ENCODE results near the gene GAS2L2.
A peak's percentile ranks its signal among the peaks of the same experiment; 100 is the strongest.

The GAS2L2 gene

GRCh38 chr17:35788477-35789368, 35.7 kb upstream of the GAS2L2 start:
- TF ChIP-seq JUND (IDR thresholded peaks at IDR 0.05; ENCODE audit: low read depth) = no peak
- in situ Hi-C loops (cut with HindIII; ENCODE audit: low pct_unique_long_range_greater_than_20kb, low sequenced_read_pairs) = no loop called here
- no peak for DNase-seq (ENCODE audit: low read depth in 1 of 2, low spot score in 1 of 2)

- in situ Hi-C loops (cut with HindIII; ENCODE audit: low pct_unique_long_range_greater_than_20kb, low sequenced_read_pairs) = no loop called here
- no peak for TF ChIP-seq JUND (IDR thresholded peaks at IDR 0.05; ENCODE audit: low read depth)
- DNase-seq (ENCODE audit: low read depth in 1 of 2, low spot score in 1 of 2) = peak; percentile 42 to 48
These were observed 33.9 kb upstream of the GAS2L2 start for GRCh38 chr17:35786941-35787432.

- in situ Hi-C loops (cut with HindIII; ENCODE audit: low pct_unique_long_range_greater_than_20kb, low sequenced_read_pairs) = no loop called here
- no peak for DNase-seq (ENCODE audit: low read depth in 1 of 2, low spot score in 1 of 2)
- no peak for TF ChIP-seq JUND (IDR thresholded peaks at IDR 0.05; ENCODE audit: low read depth)
These were observed 31.9 kb upstream of the GAS2L2 start for GRCh38 chr17:35784895-35785294.

GRCh38 chr17:35780950-35781349, 27.9 kb upstream of the GAS2L2 start:
- DNase-seq (ENCODE audit: low read depth in 1 of 2, low spot score in 1 of 2) = no peak
- TF ChIP-seq JUND (IDR thresholded peaks at IDR 0.05; ENCODE audit: low read depth) = no peak
- in situ Hi-C loops (cut with HindIII; ENCODE audit: low pct_unique_long_range_greater_than_20kb, low sequenced_read_pairs) = no loop called here

GRCh38 chr17:35778641-35779196, 25.7 kb upstream of the GAS2L2 start:
- in situ Hi-C loops (cut with HindIII; ENCODE audit: low pct_unique_long_range_greater_than_20kb, low sequenced_read_pairs) = no loop called here
- no peak for DNase-seq (ENCODE audit: low read depth in 1 of 2, low spot score in 1 of 2)
- TF ChIP-seq JUND (IDR thresholded peaks at IDR 0.05; ENCODE audit: low read depth) = no peak

- DNase-seq (ENCODE audit: low read depth in 1 of 2, low spot score in 1 of 2) = no peak
These were observed 22.5 kb upstream of the GAS2L2 start for GRCh38 chr17:35775583-35775982.

GRCh38 chr17:35775039-35775438, 22.0 kb upstream of the GAS2L2 start:
- in situ Hi-C loops (cut with HindIII; ENCODE audit: low pct_unique_long_range_greater_than_20kb, low sequenced_read_pairs) = no loop called here
- no peak for DNase-seq (ENCODE audit: low read depth in 1 of 2, low spot score in 1 of 2)
- TF ChIP-seq JUND (IDR thresholded peaks at IDR 0.05; ENCODE audit: low read depth) = no peak

More at GRCh38 chr17:35775583-35775982, 22.5 kb upstream of the GAS2L2 start:
- no peak for TF ChIP-seq JUND (IDR thresholded peaks at IDR 0.05; ENCODE audit: low read depth)
- in situ Hi-C loops (cut with HindIII; ENCODE audit: low pct_unique_long_range_greater_than_20kb, low sequenced_read_pairs) = no loop called here

- in situ Hi-C loops (cut with HindIII; ENCODE audit: low pct_unique_long_range_greater_than_20kb, low sequenced_read_pairs) = no loop called here
- TF ChIP-seq JUND (IDR thresholded peaks at IDR 0.05; ENCODE audit: low read depth) = no peak
- DNase-seq (ENCODE audit: low read depth in 1 of 2, low spot score in 1 of 2) = no peak
These were observed 21.5 kb upstream of the GAS2L2 start for GRCh38 chr17:35774499-35774898.

- no peak for DNase-seq (ENCODE audit: low read depth in 1 of 2, low spot score in 1 of 2)
- no peak for TF ChIP-seq JUND (IDR thresholded peaks at IDR 0.05; ENCODE audit: low read depth)
- in situ Hi-C loops (cut with HindIII; ENCODE audit: low pct_unique_long_range_greater_than_20kb, low sequenced_read_pairs) = no loop called here
These were observed 20.8 kb upstream of the GAS2L2 start for GRCh38 chr17:35773679-35774425.

- no peak for TF ChIP-seq JUND (IDR thresholded peaks at IDR 0.05; ENCODE audit: low read depth)
- in situ Hi-C loops (cut with HindIII; ENCODE audit: low pct_unique_long_range_greater_than_20kb, low sequenced_read_pairs) = no loop called here
- no peak for DNase-seq (ENCODE audit: low read depth in 1 of 2, low spot score in 1 of 2)
These were observed 20.1 kb upstream of the GAS2L2 start for GRCh38 chr17:35773129-35773528.

- DNase-seq (ENCODE audit: low read depth in 1 of 2, low spot score in 1 of 2) = no peak
- in situ Hi-C loops (cut with HindIII; ENCODE audit: low pct_unique_long_range_greater_than_20kb, low sequenced_read_pairs) = no loop called here
- TF ChIP-seq JUND (IDR thresholded peaks at IDR 0.05; ENCODE audit: low read depth) = no peak
These were observed 17.0 kb upstream of the GAS2L2 start for GRCh38 chr17:35769895-35770486.

- no peak for DNase-seq (ENCODE audit: low read depth in 1 of 2, low spot score in 1 of 2)
- no peak for TF ChIP-seq JUND (IDR thresholded peaks at IDR 0.05; ENCODE audit: low read depth)
- in situ Hi-C loops (cut with HindIII; ENCODE audit: low pct_unique_long_range_greater_than_20kb, low sequenced_read_pairs) = no loop called here
These were observed 15.8 kb upstream of the GAS2L2 start for GRCh38 chr17:35768797-35769196.
